Activated CD4-positive, alpha-beta T cell treated with anti-CD3 and anti-CD28 coated beads for 48 hours (primary cell): ENCODE data around the gene PAX5.

Source experiments
- DNase-seq: peaks from one replicate; pipeline ENCODE4 v3.0.0-alpha.2; 2020

The PAX5 gene

DNA sequence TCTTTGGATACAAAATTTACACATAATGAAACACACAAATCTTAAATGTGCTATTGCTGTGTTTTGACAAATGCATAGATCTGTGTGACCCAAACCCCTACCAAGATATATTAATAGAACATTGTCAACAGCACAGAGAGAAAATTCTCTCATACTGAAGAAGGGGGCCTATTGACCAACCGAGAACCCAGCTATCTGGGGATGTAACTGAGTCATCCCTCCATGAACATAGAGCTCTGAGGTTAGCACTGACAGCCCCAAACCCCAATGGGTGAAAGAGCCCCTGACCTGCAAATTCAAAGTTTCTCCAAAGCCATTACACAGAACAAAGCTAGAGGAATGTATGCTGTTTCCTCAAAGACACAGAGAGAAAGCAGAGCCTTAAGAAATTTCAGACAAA lies 180.8 kb downstream of the PAX5 start:
- DNase-seq = no peak

DNA sequence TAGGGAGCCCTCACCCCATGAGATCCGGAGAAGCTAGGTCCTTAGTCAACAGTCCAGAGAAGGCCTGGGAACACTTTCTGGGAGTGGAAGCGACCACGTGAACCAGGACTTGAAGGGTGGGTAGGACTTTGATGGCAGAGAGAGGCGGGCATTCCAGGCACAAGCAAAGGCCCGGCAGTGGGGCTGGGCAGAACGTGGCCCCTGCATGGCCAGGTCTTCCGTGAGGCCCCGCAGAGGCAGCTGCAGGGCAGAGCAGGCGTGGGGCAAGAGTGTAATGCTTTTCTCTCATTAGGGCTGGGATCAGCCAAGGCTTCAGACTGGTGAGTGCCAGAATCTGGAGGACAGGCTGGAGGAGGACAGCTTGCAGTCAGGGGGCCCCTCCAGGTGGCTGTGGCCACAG lies 184.1 kb downstream of the PAX5 start:
- no peak for DNase-seq

DNA sequence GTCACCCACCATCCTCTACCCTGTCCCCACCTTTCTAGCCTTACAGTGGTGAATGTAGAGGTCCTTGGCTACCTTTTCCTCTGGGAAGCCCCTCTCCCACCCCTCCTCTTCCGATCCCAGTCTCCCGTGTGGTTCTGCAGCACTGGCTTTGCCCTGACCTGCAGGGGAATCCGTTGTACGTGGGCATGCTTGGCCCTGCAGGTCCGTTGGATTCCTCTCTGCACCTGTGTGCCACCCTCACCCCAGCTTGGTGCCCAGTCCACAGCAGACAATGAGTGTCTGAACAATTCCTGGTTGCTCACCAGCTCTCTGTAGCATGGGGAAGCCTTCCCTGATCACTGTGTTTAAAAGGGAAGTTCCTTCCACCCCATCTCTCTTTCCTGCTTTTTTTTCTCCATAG lies 185.1 kb downstream of the PAX5 start:
- no peak for DNase-seq

DNA sequence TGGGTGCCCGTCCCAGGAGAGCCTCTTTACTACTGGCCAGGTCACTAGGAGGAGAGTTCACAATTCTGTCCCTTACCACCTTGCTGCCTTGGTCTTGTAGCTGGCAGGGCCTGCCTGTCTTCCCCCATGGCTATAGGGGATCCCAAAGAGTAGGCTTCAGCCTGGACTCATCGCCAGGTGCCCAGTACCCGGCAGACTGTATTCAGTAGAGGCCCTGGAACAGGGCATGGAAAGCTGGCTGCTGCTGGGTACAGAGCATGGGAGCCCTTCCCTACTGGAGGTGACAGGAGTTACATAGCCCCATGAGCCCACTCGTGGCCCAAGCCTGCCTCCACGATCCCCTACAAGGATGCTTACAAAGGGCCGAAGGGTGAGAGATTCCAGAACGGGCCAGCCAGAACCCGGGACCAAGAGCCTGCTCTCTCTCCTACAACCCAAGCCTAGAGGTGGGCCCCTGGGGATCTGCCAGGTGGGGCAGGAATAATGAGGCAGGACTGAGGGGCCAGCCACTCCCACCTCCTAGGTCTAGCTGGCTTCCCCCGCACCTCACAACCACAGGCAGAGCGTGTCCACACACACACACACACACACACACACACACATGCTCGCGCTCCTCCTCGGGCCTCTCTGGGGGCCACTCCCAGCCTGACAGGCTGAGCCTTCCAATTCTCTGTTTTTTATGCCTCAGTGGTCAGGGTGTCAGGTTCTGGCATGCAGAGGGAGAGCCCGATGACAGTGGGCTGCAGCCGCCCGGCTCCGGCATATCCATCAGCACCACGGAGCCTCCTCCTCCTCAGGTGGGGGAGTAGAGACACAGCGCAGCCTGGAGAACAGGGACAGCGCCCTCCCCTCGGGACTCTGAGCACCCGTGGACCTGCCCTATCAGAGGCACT lies 186.0 kb downstream of the PAX5 start:
- DNase-seq = no peak

DNA sequence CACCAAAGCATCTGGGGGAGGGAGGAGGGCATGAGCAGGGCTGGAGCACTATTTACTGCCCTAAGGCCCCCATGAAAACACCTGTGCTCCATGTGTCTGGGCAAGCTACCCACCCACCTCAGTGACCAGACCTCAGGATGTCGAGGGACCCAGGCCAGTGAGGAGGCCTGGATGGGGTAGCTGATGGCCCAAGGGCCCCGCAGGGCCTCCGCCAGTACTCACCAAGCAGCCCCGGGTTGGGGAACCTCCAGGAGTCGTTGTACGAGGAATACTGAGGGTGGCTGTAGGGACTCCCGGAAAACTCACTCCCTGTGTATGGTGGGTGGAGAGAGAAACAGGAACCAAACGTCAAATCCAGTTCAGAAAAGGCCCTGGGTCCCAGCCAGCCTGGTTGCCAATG lies 187.4 kb downstream of the PAX5 start:
- DNase-seq = no peak

DNA sequence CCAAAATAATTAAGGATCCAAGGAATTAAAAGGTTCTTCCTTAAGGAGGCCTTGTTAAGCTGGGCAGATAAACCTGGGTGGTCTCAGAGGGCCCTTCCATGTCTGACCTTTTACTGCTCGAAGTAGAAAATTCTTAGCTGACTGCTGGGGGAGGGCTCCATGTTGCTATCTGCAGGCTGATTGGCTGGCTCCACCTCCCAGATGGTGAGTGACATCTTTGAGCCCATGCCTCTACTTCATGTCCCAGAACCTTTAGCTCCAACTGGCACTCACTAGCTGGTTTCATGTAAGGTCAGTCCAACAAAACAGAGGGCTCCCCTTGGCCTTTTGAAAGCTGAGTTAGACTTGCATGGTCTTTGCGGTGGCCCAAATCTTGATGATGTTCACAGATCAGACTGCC lies 188.2 kb downstream of the PAX5 start:
- DNase-seq = no peak

DNA sequence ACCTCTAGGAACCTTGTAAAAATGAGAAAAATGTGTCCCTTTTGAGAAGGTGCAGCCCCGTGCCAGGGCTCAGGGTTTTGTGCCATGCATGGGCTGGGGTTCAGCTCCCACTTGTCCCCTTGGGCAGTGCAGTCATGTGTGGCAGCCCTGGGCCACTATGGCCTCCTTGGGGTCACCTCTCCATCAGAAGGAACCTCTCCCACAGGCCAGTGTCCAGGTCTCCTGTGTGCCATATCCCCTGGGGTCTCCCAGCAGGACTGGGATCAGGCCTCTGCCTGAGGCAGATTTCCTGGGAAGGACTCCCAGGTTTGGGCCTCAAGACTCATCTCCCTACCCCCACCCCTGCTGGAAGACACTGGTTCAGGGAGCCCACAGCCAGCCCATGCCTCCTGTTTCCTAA lies 189.1 kb downstream of the PAX5 start:
- DNase-seq = no peak

DNA sequence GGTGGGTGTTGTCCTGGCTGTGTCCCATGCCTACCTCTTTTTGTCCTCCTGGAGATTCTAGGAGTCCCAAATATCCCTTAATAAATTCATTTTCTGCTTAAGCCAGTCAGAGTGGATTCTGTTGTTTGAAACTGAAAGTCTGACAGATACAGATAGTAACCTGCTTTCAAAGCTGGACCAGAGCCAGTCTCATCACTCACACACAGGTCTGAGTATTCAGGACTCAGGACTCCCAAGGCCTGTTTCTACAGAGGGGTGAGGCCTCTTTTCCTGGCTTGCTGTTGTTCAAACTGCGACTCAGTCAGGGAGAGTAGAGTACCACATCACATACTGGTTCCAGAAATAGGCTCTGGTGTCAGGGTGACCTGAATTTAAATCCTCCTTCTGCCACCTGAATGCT lies 190.1 kb downstream of the PAX5 start:
- peak; percentile 4 for DNase-seq

DNA sequence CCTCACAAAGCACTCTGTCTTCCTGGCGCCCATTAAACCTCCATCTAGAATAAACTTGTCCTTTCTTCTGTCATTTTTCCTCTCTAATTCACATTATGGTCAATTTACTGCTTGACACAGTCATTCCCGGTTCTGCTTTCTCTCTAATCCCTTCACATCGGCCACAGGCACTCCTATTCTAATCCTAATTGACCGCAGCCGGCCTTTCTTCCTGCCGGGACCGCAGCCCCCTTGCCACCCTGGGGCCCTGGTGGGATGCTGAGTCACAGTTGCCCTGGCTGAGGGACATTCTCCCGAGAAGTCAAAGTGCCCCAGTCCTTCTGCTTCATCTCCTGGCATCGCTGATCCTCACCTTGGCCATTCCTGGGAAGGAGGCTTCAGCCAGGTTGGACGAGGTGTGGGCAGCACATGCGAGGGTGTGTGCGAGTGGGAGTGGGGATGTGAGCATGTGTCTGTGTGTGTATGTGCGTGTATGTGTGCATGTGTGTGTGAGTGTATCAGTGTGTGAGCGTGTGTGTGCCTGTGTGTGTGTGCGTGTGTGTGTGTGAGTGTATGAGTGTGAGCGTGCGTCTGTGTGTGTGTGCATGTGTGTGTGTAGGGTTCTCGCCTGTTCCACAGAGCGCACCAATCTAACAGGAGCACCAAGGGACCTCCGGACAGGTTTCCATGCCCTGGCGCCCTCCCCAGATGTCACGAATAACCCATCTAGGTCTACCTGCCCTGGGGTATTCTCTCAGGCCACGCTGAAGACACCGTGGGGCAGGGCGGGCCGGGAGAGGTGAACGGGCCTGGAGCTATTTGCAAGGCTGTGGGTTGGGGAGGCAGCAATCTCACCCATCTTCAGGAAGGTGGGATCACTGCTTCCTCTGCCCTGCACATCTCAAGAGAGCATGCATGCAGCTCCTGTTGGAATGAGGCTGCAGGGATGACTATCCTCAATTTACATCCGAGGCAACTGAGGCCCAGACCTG lies 191.2 kb downstream of the PAX5 start:
- no peak for DNase-seq

DNA sequence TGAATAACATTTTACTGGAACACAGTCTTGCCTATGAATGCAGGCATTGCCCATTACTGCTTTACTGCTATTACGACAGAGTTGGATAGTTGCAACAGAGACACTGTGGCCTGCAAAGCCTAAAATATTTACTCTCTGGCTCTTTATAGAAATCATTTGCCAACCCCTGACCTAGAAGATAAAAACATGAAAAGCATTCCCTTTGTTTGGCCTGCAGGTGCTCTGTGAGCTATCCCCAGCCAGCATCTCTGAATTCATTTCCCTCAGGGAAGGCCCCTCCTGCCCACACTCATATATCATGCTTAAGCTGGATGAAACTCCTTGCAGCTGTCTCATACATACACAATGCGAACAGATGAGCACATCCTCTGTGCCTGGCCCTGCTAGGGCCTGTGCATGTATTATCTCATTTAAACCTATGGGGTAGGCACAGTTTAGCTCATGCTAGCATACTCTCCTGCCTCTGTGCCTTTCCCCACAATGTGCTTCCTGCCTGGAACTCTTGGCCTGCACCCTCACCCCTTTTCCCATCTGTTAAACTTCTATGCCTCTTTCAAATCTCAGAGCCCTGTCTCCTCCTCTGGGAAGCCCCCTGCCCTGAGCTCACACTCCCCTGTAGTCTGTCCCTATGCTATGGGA lies 193.1 kb downstream of the PAX5 start:
- DNase-seq = no peak

DNA sequence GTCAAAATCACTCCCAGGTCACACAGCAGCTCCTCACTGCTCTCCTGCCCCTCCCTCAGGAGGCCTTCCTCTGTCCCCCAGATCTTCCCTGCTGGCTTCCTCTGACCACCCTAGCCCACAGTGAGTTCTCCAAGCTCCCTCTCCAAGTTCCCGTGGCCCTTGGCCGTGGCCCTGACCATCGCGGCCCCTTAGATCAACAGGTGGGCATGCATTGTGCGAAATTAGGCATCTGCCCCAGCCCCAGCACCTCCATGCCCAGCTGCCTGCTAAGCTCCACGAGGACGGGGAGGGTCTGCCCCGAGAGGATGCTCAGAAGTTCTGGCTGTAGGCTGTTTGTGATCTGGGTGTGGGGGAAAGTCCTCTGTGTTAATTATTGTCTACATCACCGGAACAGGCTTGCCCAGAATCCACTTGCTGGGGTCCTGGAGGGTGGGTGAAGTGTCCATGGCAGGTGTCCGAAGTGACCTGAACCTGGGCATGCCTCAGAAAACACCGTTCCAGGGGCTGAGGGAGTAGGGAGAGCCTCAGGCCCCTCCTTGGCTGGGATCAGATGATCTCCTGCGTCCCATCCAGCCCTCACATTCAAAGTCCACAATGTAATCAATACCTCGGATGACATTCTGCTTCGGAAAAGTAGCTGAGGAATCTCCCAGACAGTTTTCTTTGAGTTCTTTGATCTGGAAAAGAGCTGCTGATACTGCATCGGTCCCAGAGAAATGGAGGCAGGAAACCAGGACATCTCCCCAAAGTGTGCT lies 194.8 kb downstream of the PAX5 start:
- DNase-seq = no peak

DNA sequence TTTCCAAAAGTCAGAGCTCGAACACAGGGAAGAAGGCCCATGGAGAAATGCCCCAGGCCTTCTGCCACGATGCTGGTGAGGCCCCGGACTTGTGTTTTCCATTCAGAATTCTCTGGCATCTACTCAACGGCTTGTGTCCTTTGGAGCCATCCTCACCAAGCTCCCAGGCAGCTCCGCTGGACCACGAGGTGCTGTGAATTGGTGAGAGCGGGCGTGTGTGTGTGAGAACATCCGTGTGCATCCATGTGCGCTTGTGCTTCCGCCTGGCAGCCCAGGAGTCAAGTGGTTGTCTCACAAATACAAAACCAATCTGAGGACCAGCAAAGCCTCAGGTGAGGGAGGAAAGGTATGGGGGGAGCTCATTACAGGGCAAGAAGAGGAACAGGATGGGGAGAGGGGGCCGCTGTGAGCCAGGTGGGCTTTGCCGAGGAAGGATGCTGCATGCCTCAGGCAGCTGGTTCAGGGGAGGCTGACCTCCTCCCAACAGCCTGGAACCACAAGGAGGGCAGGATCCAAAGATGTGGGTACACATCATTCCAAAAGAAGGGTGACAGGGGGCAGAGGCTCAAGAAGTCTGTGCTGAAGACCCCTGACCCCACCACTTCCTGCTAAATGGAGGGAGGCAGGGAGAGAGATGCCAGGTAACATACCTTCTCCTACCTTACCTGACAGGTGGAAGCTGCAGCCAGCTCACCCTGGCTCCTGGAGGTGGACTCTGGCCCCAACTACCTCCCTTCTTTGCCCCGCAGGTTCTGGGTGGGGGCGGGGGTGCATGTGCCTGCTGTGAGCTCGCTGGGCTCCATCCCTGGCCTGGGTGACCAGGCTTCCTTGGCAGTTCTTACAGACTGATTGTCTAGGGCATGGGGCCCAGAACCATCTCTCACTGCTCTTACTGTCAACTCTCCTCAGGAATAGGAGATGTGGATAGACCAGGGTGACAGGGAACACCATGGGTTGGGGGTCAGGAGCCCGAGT lies 196.3 kb downstream of the PAX5 start:
- no peak for DNase-seq

DNA sequence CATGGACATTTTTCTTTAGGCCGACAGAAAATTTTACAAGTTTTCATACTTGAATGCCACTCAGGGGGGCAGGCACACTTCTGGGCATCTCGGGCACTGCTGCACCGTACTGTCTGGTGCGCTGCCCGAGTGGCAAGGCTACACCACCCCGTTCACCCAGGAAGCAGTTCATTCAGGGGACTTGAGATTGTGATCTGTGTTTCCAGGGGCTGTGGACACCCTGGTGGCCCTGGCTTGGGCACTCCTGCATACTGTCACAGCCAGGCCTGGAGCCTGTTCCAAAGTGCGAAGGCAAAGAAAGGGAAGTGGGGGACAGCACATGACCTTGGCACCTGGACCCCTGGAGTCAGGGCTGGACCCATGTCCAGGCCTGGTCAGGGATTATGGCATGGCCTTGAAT lies 197.6 kb downstream of the PAX5 start:
- no peak for DNase-seq

DNA sequence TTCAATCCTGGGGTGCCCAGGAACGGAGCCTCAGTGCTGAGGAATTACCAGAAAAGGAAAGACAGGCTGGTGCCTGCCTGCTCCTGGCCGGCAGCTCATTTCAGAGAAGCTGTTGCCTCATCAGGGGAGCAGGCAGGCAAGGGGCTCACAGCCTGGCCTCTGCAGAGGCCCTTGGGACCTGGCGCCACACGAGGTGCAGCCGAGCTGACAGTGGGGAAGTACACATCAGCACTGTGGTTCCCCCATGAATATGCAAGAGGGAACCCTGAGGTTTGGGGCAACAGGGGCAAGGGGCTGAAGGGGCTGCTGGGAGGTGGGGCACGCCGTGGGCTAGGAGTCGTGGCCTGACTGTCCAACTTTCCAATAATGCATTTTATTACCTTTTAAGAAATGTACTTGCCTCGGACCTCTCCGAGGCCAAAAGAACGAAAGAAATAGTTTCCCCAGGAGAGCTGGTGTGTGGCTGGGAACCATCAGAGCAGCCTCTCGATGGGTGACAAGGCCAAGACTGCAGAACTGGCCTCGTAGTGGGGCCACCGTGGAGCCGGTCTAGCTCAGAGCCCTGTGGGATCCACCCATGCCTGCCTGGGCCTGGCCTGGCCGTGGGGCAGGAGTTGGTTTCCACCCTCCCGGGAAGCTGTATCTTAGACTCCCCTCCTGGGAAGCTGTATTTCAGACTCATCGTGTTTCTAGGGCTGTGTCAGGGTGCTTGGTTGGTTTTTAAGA lies 198.6 kb downstream of the PAX5 start:
- no peak for DNase-seq

DNA sequence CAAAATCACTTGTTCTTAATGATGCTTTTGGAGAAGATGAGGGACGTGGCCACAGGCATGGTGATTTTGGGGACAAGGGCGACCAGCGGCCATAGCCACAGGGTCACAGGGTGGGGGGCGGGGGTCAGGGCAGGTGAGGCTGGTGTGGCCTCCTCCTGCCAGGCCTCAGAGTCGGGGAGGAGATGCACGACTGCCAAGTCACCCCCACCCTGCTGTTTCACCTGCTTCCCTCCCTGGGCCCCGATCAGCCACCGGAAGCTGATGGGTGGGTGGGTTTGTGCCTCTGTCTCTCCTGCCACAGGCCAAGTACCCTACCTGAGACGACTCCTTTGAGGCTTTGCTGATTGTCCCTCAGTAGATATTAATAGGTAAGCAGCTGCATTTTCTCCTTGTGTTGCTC lies 199.3 kb downstream of the PAX5 start:
- no peak for DNase-seq

DNA sequence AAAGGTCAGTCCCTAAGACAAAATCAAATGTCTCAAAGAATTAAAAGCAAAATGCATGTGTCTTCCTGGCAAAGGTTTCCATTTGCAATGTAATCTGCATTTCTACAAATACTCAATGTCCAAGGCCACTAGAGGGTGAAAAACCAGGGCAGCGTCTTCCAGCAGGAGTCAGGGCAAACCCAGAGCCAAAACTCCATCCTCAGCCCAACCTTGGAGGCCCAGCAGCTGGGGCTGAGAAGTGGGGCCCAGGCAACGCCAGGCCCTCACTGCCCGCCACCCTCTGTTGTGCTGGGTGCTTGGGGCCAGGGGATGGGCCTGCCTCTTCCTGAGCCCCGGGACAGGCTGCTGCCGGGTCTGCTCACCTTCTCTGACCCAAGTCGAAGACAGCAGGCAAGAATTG lies 200.1 kb downstream of the PAX5 start:
- DNase-seq = no peak

DNA sequence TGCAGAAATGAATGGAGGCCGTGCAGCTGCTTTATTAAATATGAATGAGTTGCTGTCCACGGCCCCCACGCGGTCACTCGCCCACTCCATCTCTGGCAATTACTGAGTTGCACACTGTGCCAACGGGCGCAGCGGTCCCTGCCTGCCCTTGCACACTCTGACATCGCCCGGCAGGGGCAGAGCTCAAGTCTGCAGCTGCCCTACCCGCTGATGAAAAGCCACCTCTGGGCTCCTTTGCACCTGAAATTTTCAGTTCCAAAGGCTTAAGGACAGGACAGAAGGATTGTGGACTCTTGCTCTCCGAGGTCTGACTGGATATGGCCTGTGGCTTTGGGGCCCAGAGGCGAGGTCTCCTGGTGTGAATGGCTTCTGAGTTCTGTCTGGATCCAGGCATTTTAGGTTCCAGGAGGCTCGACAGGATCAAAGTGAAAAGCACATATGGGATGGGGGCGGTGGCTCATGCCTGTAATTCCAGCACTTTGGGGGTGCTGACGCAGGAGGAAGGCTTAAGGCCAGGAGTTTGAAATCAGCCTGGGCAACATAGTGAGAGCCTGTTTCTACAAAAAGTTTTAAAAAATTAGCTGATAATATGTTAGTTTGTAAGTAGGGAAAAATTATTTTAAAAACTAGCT lies 201.8 kb downstream of the PAX5 start:
- DNase-seq = no peak

DNA sequence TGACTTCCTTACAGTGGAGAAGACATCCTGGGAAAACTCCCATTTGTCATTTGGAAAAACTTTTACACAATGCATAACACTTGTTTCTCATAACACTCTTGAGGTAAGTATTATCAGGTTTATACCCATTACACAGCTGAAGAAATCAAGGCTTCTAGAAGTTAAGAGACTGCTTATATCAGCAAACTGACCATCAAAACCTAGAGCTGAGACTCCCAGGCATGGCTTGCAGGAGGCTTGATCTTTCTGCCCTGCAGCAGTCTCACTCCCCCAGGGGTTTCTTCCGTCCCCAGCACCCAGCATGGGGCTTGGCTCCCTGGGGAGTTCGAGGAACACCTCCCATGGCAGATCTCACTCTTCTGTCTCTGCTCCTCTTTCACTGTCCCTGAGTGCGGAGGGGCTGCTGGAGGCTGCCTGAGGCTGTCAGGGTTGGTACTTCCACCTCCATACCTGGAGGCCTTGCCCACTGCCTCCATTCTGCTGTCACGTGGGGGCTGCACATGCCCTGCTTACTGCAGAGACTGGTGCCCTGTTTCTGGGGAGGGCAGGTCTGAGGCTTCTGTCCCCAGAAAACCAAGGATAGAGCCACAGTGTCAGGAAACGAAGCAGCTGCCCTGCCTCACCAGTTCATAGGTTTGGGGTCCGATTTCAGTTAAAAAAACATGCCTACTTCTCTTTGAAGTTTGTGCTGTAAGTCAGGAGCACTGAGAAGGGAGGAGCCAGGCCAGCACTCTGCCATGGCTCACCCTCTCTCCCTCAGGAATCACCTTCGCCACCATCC lies 202.5 kb downstream of the PAX5 start:
- no peak for DNase-seq

DNA sequence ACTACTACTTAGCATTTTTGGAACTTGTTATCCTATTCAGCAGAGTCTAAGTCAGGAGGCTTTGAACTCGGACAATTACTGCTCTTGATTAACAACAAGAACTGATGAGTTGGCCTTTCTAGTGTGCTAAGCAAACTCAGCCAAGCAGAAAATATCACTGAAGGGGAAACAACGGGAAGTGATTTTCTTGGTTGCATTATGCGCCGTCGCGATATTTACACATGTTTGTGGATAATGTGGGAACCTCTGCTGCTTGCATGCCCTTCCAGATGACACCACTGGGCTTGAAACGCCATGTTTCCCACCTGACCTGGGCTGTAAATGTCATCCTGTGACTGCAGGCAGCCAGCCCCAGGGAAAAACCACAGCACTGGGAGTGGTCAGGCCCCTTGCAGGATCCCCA lies 205.5 kb downstream of the PAX5 start:
- DNase-seq = no peak
